OCI-LY1 (cell line): Measurements from ENCODE around the gene LDLRAD2.

Source experiments
- EZH2 ChIP-seq: fragments of 200-600 bp; sonication (generic), shearing (Covaris generic); IDR thresholded peaks from 2 replicates; pipeline ENCODE4 v1.8.0; 2017; ENCODE audit warnings: borderline replicate concordance, mixed run types, mild to moderate bottlenecking, antibody characterized with exemption, low read length, moderate library complexity, mixed read lengths
- TF ChIP-seq, protein P1 (sequence below): fragments of 200-600 bp; sonication (generic), shearing (Covaris generic); IDR thresholded peaks from 2 replicates; pipeline ENCODE4 v1.5.1; 2017; ENCODE audit warnings: mild to moderate bottlenecking, antibody characterized with exemption, low read length, moderate library complexity, mixed read lengths

DNA sequence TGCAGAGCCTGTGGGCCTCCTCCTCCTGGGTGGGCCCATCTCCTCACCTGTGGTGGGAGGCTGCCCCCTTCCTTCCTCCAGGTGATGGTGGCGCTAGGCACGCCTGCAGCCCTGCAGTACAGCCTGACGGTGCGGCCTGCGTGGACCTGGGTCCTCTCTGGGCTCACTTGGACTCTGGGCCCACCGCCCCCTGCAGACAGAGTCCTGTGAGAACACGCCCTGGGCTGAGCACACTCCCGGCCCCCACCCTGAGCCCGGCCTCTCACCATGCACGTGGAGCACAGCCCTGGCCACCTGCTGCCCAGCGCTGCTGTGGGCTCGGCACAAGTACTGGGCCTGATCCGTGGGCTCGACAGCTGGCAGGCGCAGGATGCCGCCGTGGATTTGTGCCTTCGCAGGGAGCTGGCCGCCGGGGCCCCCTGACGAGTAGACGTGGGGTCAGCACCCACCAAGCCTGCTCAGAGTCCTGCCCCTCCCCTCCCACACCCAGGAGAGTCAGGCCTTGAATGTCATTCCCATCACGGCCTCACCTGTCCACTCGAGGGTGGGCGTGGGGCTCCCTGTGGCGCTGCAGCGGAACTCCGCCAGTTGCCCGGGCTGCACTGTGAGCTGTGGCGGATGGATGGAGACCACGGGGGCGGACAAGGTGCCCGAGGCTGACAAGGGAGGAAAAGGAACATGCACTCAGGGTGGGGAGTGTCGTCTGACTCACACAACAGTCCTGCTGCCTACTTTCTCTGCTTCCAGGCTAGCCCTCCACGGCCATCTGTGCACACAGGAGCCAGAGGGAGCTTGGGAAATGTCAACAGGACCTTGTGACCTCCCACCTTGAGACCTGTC, 43.4 kb downstream of the LDLRAD2 start:
- TF ChIP-seq, protein P1, sequence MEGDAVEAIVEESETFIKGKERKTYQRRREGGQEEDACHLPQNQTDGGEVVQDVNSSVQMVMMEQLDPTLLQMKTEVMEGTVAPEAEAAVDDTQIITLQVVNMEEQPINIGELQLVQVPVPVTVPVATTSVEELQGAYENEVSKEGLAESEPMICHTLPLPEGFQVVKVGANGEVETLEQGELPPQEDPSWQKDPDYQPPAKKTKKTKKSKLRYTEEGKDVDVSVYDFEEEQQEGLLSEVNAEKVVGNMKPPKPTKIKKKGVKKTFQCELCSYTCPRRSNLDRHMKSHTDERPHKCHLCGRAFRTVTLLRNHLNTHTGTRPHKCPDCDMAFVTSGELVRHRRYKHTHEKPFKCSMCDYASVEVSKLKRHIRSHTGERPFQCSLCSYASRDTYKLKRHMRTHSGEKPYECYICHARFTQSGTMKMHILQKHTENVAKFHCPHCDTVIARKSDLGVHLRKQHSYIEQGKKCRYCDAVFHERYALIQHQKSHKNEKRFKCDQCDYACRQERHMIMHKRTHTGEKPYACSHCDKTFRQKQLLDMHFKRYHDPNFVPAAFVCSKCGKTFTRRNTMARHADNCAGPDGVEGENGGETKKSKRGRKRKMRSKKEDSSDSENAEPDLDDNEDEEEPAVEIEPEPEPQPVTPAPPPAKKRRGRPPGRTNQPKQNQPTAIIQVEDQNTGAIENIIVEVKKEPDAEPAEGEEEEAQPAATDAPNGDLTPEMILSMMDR, result no peak
- TF ChIP-seq EZH2, result no peak
